Hepatocyte (in vitro differentiated cells): ENCODE data around the gene C1orf198. TPM values are rescaled to one million over a fixed set of nuclear protein-coding genes. Genes with fewer than 3 reads are reported as not detected.

Experiments used
- DNase-seq: peaks from one replicate; pipeline ENCODE4 v3.0.0-alpha.2; 2016; ENCODE audit warnings: low spot score
- H2AFZ ChIP-seq: fragments of 200-600 bp; sonication (generic); 2 replicates; pipeline ENCODE4 v1.6.0; 2016; ENCODE audit warnings: antibody characterized with exemption, mild to moderate bottlenecking
- H3K27ac ChIP-seq: fragments of 200-600 bp; sonication (generic); 2 replicates; pipeline ENCODE4 v1.5.1; 2016; ENCODE audit warnings: mild to moderate bottlenecking
- H3K27me3 ChIP-seq: fragments of 200-600 bp; sonication (generic); 2 replicates; pipeline ENCODE4 v1.6.1; 2016
- H3K36me3 ChIP-seq: fragments of 200-600 bp; sonication (generic); replicated peaks from 2 replicates; pipeline ENCODE4 v1.5.1; 2016; ENCODE audit warnings: low read depth; ENCODE audit not compliant: insufficient read depth
- H3K4me1 ChIP-seq: fragments of 200-600 bp; sonication (generic); 2 replicates; pipeline ENCODE4 v1.5.1; 2016; ENCODE audit warnings: mild to moderate bottlenecking, moderate library complexity; ENCODE audit not compliant: insufficient read depth
- H3K4me2 ChIP-seq: fragments of 200-600 bp; sonication (generic); 2 replicates; pipeline ENCODE4 v1.6.0; 2016
- H3K4me3 ChIP-seq: fragments of 200-600 bp; sonication (generic); 2 replicates; pipeline ENCODE4 v1.5.1; 2016; ENCODE audit warnings: mild to moderate bottlenecking
- H3K79me2 ChIP-seq: fragments of 200-600 bp; sonication (generic); 2 replicates; pipeline ENCODE4 v1.6.0; 2017; ENCODE audit warnings: mild to moderate bottlenecking
- H3K9me2 ChIP-seq: fragments of 200-600 bp; sonication (generic); replicated peaks from 2 replicates; pipeline ENCODE4 v1.6.0; 2017; ENCODE audit warnings: mild to moderate bottlenecking; ENCODE audit not compliant: insufficient read depth
- H3K9me3 ChIP-seq: fragments of 200-600 bp; sonication (generic); 2 replicates; pipeline ENCODE4 v1.5.1; 2016; ENCODE audit warnings: low read depth, mild to moderate bottlenecking
- H4K20me1 ChIP-seq: fragments of 200-600 bp; sonication (generic); 2 replicates; pipeline ENCODE4 v1.6.0; 2016; ENCODE audit warnings: mild to moderate bottlenecking; ENCODE audit not compliant: insufficient read depth, poor library complexity, severe bottlenecking
- EZH2 ChIP-seq: fragments of 200-600 bp; sonication (generic); IDR thresholded peaks from 2 replicates; pipeline ENCODE4 v1.6.1; 2016; ENCODE audit warnings: antibody characterized with exemption, mild to moderate bottlenecking, borderline replicate concordance
- EZH2phosphoT487 ChIP-seq: fragments of 200-600 bp; sonication (generic); IDR thresholded peaks from one replicate; pipeline ENCODE4 v1.6.1; 2018; ENCODE audit warnings: antibody characterized with exemption, mild to moderate bottlenecking, low read depth, moderate library complexity; ENCODE audit not compliant: unreplicated experiment, severe bottlenecking
- WGBS: methylation state at CpG from one replicate; pipeline ENCODE4 v1.1.6; 2016; ENCODE audit warnings: low lambda C conversion rate; ENCODE audit errors: missing lambda C conversion rate; 5-methylcytosine and 5-hydroxymethylcytosine counted together
- polyA plus RNA-seq: library from polyadenylated mRNA; unstranded; fragments of >200 nt; fragmentation: Nextera tagmentation; extraction: Ambion mirVana; gene quantifications from 2 replicates; pipeline ENCODE4 v1.2.1, GENCODE V29; 2016
- total RNA-seq: library from RNA; depleted of rRNA; stranded (reverse); fragments of >200 nt; gene quantifications from 2 replicates; pipeline ENCODE4 v1.2.3, GENCODE V29; 2014
- TF ChIP-seq, protein P1 (sequence below): fragments of 200-600 bp; sonication (generic); IDR thresholded peaks from 2 replicates; pipeline ENCODE4 v1.5.1; 2016; ENCODE audit warnings: antibody characterized with exemption, mild to moderate bottlenecking; ENCODE audit not compliant: poor library complexity

C1orf198 gene, protein sequence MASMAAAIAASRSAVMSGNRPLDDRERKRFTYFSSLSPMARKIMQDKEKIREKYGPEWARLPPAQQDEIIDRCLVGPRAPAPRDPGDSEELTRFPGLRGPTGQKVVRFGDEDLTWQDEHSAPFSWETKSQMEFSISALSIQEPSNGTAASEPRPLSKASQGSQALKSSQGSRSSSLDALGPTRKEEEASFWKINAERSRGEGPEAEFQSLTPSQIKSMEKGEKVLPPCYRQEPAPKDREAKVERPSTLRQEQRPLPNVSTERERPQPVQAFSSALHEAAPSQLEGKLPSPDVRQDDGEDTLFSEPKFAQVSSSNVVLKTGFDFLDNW
- total RNA-seq, result 54.1 and 56.9 TPM in 2 replicates
- polyA plus RNA-seq, result 41.4 and 50.1 TPM in 2 replicates

DNA sequence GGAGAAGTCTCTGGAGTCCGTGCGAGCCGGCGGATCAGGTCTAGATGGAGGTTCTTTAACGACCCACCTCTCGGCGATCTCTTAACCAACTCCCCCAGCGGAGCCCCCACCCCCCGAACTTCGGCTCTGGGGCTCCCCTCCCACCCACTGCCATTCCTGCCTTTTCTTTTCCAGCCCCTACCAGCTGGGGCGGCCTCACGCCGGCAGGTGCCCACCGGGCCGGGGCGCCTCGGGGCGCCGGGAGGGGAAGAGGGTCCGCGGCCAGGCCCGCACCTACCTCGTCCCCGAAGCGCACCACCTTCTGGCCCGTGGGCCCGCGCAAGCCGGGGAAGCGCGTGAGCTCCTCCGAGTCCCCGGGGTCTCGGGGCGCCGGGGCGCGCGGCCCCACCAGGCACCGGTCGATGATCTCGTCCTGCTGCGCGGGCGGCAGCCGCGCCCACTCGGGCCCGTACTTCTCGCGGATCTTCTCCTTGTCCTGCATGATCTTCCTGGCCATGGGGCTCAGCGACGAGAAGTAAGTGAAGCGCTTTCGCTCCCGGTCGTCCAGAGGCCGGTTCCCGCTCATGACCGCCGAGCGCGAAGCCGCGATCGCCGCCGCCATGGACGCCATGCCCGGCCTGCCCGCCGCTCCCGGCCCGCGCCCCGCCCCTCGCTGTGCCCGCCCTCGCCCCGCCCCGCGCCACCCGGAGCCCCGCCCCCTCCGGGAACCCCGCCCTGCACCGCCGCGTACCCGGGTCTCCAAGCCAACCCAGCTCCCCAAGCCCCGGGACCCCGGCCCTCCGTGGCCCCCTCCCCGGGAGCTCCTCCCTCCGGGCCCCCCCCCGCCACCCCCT, at the start of gene C1orf198:
Gene C1orf198 (minus strand): TSS at position 619 of the 833 bp plus-strand sequence. CDS start 9 bp downstream, at position 610.
- H3K4me2 ChIP-seq, result peak within 1 kb of the TSS; percentile 94
- H3K79me2 ChIP-seq, result peaks cover 51% of the 10 kb centered on the region
- peaks cover 31% of the 10 kb centered on the region for H3K4me1 ChIP-seq
- peak within 1 kb of the TSS; percentile 97 for H2AFZ ChIP-seq
- H3K9me2 ChIP-seq, result no peaks in the 10 kb centered on the region
- no peaks in the 10 kb centered on the region for H3K27me3 ChIP-seq
- WGBS, result under 1% methylated on average over 44 of the region's 96 CpGs
- H3K4me3 ChIP-seq, result peak within 1 kb of the TSS; percentile 98
- H3K9me3 ChIP-seq, result no peaks in the 10 kb centered on the region
- TF ChIP-seq EZH2phosphoT487, result no peak
- TF ChIP-seq, protein P1, sequence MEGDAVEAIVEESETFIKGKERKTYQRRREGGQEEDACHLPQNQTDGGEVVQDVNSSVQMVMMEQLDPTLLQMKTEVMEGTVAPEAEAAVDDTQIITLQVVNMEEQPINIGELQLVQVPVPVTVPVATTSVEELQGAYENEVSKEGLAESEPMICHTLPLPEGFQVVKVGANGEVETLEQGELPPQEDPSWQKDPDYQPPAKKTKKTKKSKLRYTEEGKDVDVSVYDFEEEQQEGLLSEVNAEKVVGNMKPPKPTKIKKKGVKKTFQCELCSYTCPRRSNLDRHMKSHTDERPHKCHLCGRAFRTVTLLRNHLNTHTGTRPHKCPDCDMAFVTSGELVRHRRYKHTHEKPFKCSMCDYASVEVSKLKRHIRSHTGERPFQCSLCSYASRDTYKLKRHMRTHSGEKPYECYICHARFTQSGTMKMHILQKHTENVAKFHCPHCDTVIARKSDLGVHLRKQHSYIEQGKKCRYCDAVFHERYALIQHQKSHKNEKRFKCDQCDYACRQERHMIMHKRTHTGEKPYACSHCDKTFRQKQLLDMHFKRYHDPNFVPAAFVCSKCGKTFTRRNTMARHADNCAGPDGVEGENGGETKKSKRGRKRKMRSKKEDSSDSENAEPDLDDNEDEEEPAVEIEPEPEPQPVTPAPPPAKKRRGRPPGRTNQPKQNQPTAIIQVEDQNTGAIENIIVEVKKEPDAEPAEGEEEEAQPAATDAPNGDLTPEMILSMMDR, result no peak
- H4K20me1 ChIP-seq, result no peaks in the 10 kb centered on the region
- peak; percentile 89 for DNase-seq
- H3K36me3 ChIP-seq, result no peaks in the 10 kb centered on the region
- peak within 1 kb of the TSS; percentile 98 for H3K27ac ChIP-seq

DNA sequence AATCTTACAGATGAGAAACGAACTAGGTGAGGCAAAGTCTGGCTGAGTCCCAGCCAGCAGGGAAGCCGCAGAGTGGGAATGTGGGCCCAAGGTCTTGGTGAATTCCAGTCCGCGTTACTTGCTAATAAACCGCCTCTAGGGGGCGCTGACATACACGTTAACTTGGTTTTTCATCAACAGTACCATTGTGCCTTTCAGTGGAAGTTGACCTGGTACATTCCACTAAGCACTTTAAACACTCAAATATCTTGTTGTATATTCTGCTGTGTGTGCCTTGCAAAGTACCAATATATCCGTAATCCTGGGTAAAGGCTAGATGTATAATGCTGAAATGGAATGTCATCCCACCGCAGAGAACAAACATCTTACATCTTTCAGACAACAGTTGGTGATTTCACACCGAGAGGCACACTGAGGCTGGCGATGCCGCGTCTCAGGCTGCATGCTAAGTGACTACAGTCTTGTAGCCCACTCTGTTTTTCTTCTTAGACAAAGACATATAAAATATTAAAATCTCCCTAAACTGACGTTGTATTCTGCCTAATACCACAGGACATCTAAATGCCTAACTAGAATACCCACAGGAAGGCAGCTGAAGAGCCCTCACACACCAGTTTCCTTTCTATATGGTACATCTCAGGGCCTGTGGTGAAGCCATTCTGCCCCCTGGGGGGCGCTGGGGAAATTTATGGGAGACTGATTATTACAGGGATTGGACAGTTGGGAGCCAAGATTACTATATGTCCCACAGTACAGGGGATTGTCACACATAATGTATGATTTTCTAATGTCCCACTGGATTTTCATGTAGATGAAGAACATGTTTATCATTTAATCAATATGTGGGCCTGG, 49.2 kb upstream of the C1orf198 start:
- Histone ChIP-seq H3K4me1 (peaks cover 5% of the 10 kb centered on the region), H3K4me2 (no peak overlapping the region), H3K79me2 (no peaks in the 10 kb centered on the region), H3K9me3 (no peaks in the 10 kb centered on the region), H2AFZ (no peak overlapping the region), H3K27me3 (no peaks in the 10 kb centered on the region), H3K9me2 (no peaks in the 10 kb centered on the region), H3K36me3 (no peaks in the 10 kb centered on the region), H4K20me1 (no peaks in the 10 kb centered on the region), H3K4me3 (no peak overlapping the region), H3K27ac (no peak overlapping the region)
- 52% methylated on average over 15 of the region's 15 CpGs for WGBS
- no peak for TF ChIP-seq EZH2phosphoT487
- TF ChIP-seq, protein P1, result peak; percentile 71
- no peak for TF ChIP-seq EZH2
- peak; percentile 92 for DNase-seq

DNA sequence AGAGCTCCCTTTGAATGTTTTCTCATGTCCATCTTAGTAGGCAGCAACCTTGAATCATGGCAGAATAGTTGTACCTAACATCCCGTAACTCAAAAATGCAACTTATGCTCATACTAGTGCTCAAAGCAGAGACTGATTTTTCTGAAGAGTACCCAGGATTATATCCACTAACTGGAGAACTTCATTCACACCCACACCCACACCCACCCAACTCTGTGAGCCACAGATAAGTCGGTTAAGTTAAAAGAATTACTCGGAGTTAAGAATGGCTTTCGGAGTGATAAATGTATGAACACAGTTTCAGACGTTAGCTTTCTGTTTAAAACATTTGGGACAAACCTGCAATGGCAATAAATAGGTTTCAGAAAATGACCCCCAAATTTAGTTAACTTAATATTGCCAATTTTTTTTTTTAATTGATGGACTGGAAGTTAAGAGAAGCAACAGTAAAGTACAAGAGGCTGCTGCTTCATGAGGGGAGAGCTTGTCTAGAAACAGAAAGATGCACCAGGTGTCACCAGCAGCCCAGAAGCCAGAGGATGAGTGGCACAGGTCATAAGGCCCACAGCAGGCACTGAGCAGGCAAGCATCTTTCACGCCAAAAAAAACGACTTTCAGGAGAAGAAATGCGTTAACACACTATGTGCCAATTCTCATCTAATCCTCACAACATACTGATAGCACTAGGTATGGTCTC, 48.4 kb upstream of the C1orf198 start:
- WGBS, result 85% methylated on average over 8 of the region's 8 CpGs
- no peaks in the 10 kb centered on the region for H3K9me3 ChIP-seq
- H3K27me3 ChIP-seq, result no peaks in the 10 kb centered on the region
- no peak overlapping the region for H3K27ac ChIP-seq
- no peaks in the 10 kb centered on the region for H3K36me3 ChIP-seq
- TF ChIP-seq EZH2phosphoT487 (no peak), EZH2 (no peak)
- TF ChIP-seq, protein P1, result no peak
- peaks cover 5% of the 10 kb centered on the region for H3K4me1 ChIP-seq
- DNase-seq, result no peak
- no peaks in the 10 kb centered on the region for H3K79me2 ChIP-seq
- no peak overlapping the region for H2AFZ ChIP-seq
- no peaks in the 10 kb centered on the region for H3K9me2 ChIP-seq
- H4K20me1 ChIP-seq, result no peaks in the 10 kb centered on the region
- H3K4me2 ChIP-seq, result no peak overlapping the region
- no peak overlapping the region for H3K4me3 ChIP-seq
